ENCODE results near the gene ANKRD1.

GRCh38 chr10:90862908-90863514, 57.9 kb downstream of the ANKRD1 start:
- TF ChIP-seq, protein P1, sequence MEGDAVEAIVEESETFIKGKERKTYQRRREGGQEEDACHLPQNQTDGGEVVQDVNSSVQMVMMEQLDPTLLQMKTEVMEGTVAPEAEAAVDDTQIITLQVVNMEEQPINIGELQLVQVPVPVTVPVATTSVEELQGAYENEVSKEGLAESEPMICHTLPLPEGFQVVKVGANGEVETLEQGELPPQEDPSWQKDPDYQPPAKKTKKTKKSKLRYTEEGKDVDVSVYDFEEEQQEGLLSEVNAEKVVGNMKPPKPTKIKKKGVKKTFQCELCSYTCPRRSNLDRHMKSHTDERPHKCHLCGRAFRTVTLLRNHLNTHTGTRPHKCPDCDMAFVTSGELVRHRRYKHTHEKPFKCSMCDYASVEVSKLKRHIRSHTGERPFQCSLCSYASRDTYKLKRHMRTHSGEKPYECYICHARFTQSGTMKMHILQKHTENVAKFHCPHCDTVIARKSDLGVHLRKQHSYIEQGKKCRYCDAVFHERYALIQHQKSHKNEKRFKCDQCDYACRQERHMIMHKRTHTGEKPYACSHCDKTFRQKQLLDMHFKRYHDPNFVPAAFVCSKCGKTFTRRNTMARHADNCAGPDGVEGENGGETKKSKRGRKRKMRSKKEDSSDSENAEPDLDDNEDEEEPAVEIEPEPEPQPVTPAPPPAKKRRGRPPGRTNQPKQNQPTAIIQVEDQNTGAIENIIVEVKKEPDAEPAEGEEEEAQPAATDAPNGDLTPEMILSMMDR (IDR thresholded peaks at IDR 0.05): peak; percentile 83
- TF ChIP-seq ZFX (IDR thresholded peaks at IDR 0.05; ENCODE audit: borderline replicate concordance): no peak

Measured in 22Rv1 (cell line).